Mucosa of rectum (tissue), 2 donors: ENCODE measurements around the gene NOS3.
"Not testable (repeated sequence)": the region's sequence is repeated elsewhere in the genome, so short reads cannot be mapped to it uniquely, and the experiment has no call there.

ENCODE experiments used
- H3K27ac ChIP-seq, 2 donors: one replicate each; pipeline ENCODE4 v1.7.0; 2013; ENCODE audit warnings: inconsistent platforms in 2 of 2, low read depth in 2 of 2, low read length in 2 of 2
- H3K27me3 ChIP-seq, 2 donors: one replicate each; pipeline ENCODE4 v1.7.0; 2013; ENCODE audit warnings: low read length in 2 of 2; ENCODE audit not compliant: control insufficient read depth in 2 of 2, insufficient read depth in 2 of 2
- H3K36me3 ChIP-seq, 2 donors: one replicate each; pipeline ENCODE4 v1.7.0; 2013; ENCODE audit warnings: low read length in 2 of 2; ENCODE audit not compliant: control insufficient read depth in 2 of 2, insufficient read depth in 2 of 2
- H3K4me1 ChIP-seq, 2 donors: one replicate each; pipeline ENCODE4 v1.7.0; 2013; ENCODE audit warnings: low read length in 2 of 2, mild to moderate bottlenecking in 1 of 2; ENCODE audit not compliant: control insufficient read depth in 2 of 2, insufficient read depth in 2 of 2
- H3K4me3 ChIP-seq, 2 donors: one replicate each; pipeline ENCODE4 v1.7.0; 2013; ENCODE audit warnings: low read length in 2 of 2
- H3K9ac ChIP-seq, 2 donors: one replicate each; pipeline ENCODE4 v1.7.0; 2013; ENCODE audit warnings: low read length in 2 of 2, low read depth in 1 of 2, mild to moderate bottlenecking in 1 of 2
- H3K9me3 ChIP-seq, 2 donors: one replicate each; pipeline ENCODE4 v1.7.0; 2013; ENCODE audit warnings: low read length in 2 of 2; ENCODE audit not compliant: control insufficient read depth in 2 of 2
- donor health status: healthy.
- donor health status: Normal muscosa, but diverticular disease.

The NOS3 gene

GRCh38 chr7:151026771-151027727, 36.2 kb downstream of the NOS3 start:
- not testable (repeated sequence) for H3K36me3 ChIP-seq, H3K9me3 ChIP-seq, H3K9ac ChIP-seq, H3K4me1 ChIP-seq, H3K27me3 ChIP-seq, H3K27ac ChIP-seq
- peak overlapping the region; percentile 82 to 90 for H3K4me3 ChIP-seq

GRCh38 chr7:151027728-151028130, 36.9 kb downstream of the NOS3 start:
- not testable (repeated sequence) for H3K36me3 ChIP-seq, H3K4me1 ChIP-seq, H3K9me3 ChIP-seq, H3K27me3 ChIP-seq
- Histone ChIP-seq H3K27ac (peak overlapping the region; percentile 64 to 77), H3K9ac (peak overlapping the region; percentile 70 to 73), H3K4me3 (peak overlapping the region; percentile 82 to 90)

GRCh38 chr7:151028131-151028947, 37.5 kb downstream of the NOS3 start, which contains the start of gene ABCB8:
TSS of gene ABCB8 (plus strand) at chr7:151028450. CDS start at chr7:151028516, 66 bp downstream.
- Histone ChIP-seq H3K27ac (peak within 1 kb of the TSS; percentile 86 to 87), H3K9me3 (no peaks in the 10 kb centered on the region), H3K4me1 (peaks cover 6 to 9% of the 10 kb centered on the region in 2 donors), H3K36me3 (peaks cover 0 to 8% of the 10 kb centered on the region in 2 donors), H3K9ac (peak within 1 kb of the TSS; percentile 73 to 75), H3K4me3 (peak within 1 kb of the TSS; percentile 90 to 94), H3K27me3 (no peaks in the 10 kb centered on the region)

- H3K9ac ChIP-seq, result peak overlapping the region; percentile 68 to 75
- H3K9me3 ChIP-seq, result no peaks in the 10 kb centered on the region
- no peaks in the 10 kb centered on the region for H3K27me3 ChIP-seq
- H3K36me3 ChIP-seq, result peaks cover 0 to 10% of the 10 kb centered on the region in 2 donors
- H3K4me3 ChIP-seq, result peak overlapping the region; percentile 90 to 94
- peaks cover 6 to 9% of the 10 kb centered on the region in 2 donors for H3K4me1 ChIP-seq
- H3K27ac ChIP-seq, result peak overlapping the region; percentile 86 to 87
Observed at GRCh38 chr7:151028948-151029501, 38.2 kb downstream of the NOS3 start.

- peaks cover 19 to 25% of the 10 kb centered on the region in 2 donors for H3K36me3 ChIP-seq
- no peak overlapping the region for H3K4me3 ChIP-seq
- H3K4me1 ChIP-seq, result peaks cover 6 to 9% of the 10 kb centered on the region in 2 donors
- no peak overlapping the region for H3K9ac ChIP-seq
- no peak overlapping the region for H3K27ac ChIP-seq
- H3K27me3 ChIP-seq, result no peaks in the 10 kb centered on the region
- H3K9me3 ChIP-seq, result no peaks in the 10 kb centered on the region
Observed at GRCh38 chr7:151031011-151031410, 40.2 kb downstream of the NOS3 start.

- Histone ChIP-seq H3K36me3 (peaks cover 29 to 31% of the 10 kb centered on the region in 2 donors), H3K9ac (no peak overlapping the region), H3K27me3 (no peaks in the 10 kb centered on the region), H3K9me3 (no peaks in the 10 kb centered on the region), H3K4me1 (peaks cover 3 to 7% of the 10 kb centered on the region in 2 donors), H3K4me3 (no peak overlapping the region), H3K27ac (no peak overlapping the region)
Observed at GRCh38 chr7:151032936-151033863, 42.4 kb downstream of the NOS3 start.

- Histone ChIP-seq H3K36me3 (peaks cover 29 to 31% of the 10 kb centered on the region in 2 donors), H3K4me1 (peaks cover 3 to 4% of the 10 kb centered on the region in 2 donors), H3K9me3 (no peaks in the 10 kb centered on the region), H3K27me3 (no peaks in the 10 kb centered on the region), H3K4me3 (no peak overlapping the region), H3K27ac (no peak overlapping the region), H3K9ac (no peak overlapping the region)
Observed at GRCh38 chr7:151033864-151034249, 43.0 kb downstream of the NOS3 start.

GRCh38 chr7:151034312-151035025, 43.7 kb downstream of the NOS3 start:
- H3K36me3 ChIP-seq, result peaks cover 29 to 31% of the 10 kb centered on the region in 2 donors

More at GRCh38 chr7:151034312-151035025, 43.7 kb downstream of the NOS3 start:
- H3K9ac ChIP-seq, result no peak overlapping the region
- H3K4me1 ChIP-seq, result no peaks in the 10 kb centered on the region
- no peak overlapping the region for H3K27ac ChIP-seq
- no peaks in the 10 kb centered on the region for H3K9me3 ChIP-seq
- no peak overlapping the region for H3K4me3 ChIP-seq
- no peaks in the 10 kb centered on the region for H3K27me3 ChIP-seq
